ENCODE measurements around the gene USP9Y.
"Not testable (repeated sequence)": the region's sequence is repeated elsewhere in the genome, so short reads cannot be mapped to it uniquely, and the experiment has no call there.

The USP9Y gene

DNA sequence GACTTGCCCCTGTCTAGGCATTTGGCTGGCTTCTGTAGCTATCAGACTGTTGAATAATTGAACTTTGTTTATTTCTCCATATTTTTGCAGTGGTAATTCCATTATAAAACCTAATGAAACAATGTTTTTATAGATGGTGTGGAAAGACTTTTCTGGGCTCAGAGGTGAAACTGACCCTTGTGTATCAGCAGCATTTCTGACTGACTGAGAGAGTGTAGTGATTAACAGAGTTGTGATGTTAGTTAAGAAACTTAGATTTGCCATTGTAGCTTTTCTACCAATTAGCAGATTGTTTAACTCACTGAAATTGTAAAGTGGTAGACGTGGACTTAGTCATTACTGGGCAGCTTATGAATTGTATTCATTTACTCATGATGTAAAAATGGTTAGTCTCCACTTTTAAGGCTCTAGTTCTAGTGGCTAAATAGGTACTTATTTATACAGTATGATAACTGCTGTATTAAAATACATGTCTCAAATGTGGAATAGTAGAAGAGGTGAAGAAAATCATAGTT, at the start of gene USP9Y:
TSS of gene USP9Y (plus strand) at position 51 of the 515 bp plus-strand sequence. CDS start 8,217 bp downstream, outside the sequence.
- DNase-seq: no peak

GRCh38 chrY:12651621-12652036, 49.4 kb upstream of the USP9Y start:
- DNase-seq: no peak

GRCh38 chrY:12661745-12662681, 39.0 kb upstream of the USP9Y start:
- no peak for DNase-seq

- no peak for DNase-seq
Observed at GRCh38 chrY:12662745-12663591, 38.1 kb upstream of the USP9Y start.

GRCh38 chrY:12663845-12664244, 37.2 kb upstream of the USP9Y start:
- DNase-seq: not testable (repeated sequence)

GRCh38 chrY:12678111-12678510, 22.9 kb upstream of the USP9Y start:
- no peak for DNase-seq

DNA sequence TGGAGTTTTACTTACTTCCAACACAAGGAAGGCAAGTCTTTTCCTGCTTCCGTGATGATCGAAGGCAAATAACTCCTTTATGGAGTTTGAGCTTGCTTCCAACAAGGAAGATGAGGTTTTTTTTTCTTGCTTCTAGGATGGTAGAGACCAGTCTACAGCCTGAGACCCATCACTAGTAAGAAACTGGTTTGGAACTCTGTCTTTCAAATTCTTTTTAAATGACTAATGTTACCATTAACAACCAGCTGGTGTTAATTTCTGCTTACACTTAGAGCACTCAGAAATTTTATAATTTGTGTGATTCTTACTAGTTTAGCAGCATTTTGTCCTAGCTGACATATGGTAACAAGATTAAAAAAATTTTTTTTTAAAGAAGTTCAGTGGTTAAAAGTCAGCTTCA, 19.5 kb upstream of the USP9Y start:
- DNase-seq: no peak

DNA sequence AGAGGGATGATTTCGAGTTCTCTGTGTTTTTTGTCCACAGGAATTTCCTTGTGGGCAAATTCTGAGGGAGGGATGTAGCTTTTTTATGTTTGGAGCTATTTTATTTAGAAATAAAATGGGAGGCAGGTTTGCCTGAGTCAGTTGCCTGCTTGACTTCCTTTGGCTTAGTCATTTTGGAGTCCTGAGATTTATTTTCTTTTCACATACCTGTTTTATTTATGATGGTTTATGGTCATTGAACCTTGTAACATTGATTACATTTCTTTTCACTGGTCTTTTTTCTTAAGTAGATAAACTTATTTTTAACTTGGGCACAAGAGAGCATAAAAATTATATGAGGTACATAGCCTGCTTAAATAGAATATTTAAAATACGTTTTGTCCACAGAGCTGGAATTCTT, 12.7 kb upstream of the USP9Y start:
- no peak for DNase-seq

DNA sequence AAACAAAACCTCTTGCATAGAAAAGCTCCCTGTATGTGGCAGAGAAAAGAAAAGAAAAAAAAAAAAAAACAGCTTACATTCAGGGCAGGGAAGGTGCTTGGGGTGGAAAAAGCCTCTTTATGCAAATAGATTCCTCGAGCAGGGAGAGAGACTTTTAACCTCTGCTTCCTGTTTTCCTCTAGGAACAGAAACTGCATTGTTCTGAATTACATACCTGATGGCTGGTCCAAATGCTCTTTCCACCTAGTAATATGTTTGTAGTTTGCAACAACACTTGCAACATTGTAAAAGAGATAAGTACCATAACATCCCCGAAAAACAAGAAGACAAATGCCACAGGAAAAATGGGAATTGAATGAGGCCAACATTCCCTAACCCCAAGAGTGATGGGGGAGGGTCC, 944 bp upstream of the USP9Y start:
- DNase-seq: no peak

DNA sequence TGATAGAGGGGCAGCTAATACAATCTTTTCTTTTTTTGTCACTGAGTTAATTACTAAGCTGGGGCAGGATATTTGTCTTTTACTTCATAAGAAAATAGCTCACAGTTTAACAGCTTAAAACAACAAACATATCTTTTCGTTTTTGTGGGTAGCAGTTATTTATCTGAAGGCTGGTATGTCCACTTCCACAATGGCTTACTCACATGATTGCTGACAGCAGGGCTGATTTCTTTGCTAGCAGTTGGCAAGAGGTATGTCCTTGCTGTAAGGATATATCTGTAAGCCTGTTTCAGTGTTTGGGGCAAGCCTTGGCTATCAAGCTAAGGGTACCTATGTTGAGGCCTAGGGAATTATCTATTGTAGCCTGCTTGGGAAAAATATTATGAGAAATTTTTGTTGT, 1.1 kb downstream of the USP9Y start:
- DNase-seq: no peak

GRCh38 chrY:12710460-12710859, 9.4 kb downstream of the USP9Y start:
- no peak for DNase-seq

GRCh38 chrY:12715376-12715775, 14.3 kb downstream of the USP9Y start:
- DNase-seq: no peak

DNA sequence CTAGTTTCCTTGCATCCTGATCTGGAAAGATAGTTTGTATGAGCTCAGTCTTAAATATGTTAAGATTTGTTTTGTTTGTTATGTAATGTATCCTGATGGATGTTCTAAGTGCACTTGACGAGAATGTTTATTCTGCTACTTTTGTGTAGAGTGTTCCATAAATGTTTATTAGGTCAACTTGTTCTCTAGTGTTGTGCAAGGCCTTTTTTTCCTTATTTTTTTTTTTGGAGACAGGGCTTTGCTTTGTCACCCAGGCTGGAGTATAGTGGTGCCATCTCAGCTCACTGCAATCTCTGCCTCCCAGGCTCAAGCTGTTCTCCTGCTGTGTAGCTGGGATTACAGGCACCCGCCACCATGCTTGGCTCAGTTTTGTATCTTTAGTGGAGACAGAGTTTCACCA, 28.7 kb downstream of the USP9Y start:
- DNase-seq: no peak

DNA sequence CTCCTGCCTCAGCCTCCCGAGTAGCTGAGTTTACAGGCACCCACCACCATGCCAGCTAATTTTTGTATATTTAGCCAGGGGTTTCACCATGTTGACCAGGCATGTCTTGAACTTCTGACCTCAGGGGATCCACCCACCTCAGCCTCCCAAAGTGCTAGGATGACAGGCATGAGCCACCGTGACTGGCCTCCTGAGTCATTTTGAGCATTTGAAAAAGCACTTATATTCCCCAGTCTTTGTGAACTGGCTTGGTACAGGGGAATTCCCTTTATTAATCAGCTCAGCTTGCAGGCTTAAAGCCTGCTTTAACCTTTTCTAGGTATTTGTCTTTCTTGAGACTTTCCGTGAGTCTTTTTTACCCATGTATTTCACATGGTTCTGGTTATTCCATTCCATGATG, 32.6 kb downstream of the USP9Y start:
- DNase-seq: no peak

GRCh38 chrY:12734051-12734450, 33.0 kb downstream of the USP9Y start:
- no peak for DNase-seq

- no peak for DNase-seq
Observed at GRCh38 chrY:12741414-12741813, 40.4 kb downstream of the USP9Y start.

DNA sequence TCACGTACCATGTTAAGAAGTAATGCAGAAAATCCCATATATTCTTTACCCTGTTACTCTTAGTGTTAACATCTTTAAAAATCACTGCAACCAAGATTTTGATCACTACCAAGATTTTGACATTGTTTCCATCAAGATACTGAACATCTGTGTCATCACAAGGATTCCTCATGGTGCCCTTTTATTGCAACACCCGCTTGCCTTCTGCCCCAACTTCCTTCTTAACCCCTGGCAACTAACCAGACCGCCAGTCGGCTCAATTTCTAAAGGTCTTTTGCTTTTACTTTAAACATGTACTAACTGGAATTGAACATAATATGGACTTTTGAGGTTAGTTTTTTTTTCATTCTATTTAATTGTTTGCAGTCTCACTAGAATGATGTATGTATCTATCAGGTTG, 41.7 kb downstream of the USP9Y start:
- DNase-seq: no peak

GRCh38 chrY:12744091-12744490, 43.1 kb downstream of the USP9Y start:
- DNase-seq: no peak

GRCh38 chrY:12749293-12749692, 48.3 kb downstream of the USP9Y start:
- DNase-seq: no peak

DNA sequence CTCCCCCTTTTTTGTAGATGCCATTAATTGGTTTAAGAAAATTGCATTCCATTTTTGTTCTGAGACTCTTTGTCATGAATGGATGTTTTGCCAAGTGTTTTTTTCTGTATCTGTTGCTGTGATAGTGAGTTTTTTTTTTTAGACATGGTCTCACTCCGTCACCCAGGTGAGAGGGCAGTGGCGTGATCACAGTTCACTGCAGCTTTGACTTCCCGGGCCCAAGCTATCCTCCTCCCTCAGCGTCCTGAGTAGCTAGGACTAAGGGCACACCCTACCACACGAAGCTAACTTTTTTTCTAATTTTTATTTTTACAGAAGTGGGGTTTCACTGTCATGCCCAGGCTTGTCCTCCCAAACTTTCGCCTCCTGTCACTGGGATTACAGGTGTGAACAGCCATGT, 51.8 kb downstream of the USP9Y start:
- DNase-seq: no peak

DNA sequence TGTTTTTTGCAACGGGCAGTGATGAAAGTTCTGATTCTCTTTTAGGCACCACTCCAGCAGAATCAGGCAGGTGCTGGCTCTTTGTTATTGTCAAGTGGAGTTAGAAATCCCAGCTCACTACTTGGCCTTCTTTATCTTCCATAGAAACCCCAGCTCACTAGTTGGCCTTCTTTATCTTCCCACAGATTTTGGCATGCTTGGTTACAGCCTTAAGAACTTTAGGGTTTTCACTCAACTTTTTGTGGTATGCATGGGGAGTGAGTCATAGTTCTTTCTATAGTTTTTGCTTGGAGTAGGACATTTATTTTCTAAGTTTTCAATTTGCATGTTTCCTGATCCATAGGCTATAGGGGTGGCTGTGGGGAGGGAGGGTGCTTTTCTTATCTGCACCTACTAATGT, 55.0 kb downstream of the USP9Y start:
- DNase-seq: no peak

DNA sequence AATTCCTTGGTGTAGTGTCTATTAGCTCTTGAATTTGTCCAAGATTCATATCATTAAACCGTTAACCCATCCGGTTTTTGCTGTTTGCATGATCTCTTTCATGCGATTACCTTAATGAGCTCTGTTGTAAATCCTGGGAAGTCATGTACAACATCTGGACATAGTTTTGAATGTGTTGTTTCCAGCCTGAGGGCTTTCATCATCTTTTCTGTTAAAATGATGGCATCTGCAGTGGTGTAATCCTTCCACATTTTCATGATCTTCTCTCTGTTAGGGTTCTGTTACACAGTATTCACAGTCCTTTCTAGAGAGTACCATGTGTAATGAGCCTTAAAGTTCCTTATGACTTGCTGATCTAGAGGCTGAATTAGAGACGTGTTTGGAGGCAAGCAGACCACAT, 64.9 kb downstream of the USP9Y start:
- no peak for DNase-seq

GRCh38 chrY:12784521-12784920, 83.5 kb downstream of the USP9Y start:
- DNase-seq: no peak

- no peak for DNase-seq
Observed at GRCh38 chrY:12793999-12794398, 93.0 kb downstream of the USP9Y start.
